Progenitor cell of endocrine pancreas (in vitro differentiated cells): Measurements from ENCODE around the gene OOSP1. TPM values are rescaled to one million over a fixed set of nuclear protein-coding genes. Genes with fewer than 3 reads are reported as not detected.

Experiments
- DNase-seq: peaks from one replicate; pipeline ENCODE4 v3.0.0; 2021; ENCODE audit warnings: low spot score; ENCODE audit not compliant: unreplicated experiment
- H3K27ac Mint-ChIP-seq: 2 replicates; pipeline ENCODE4 v1.8.0; 2021; ENCODE audit warnings: mild to moderate bottlenecking, moderate library complexity, mixed read lengths
- H3K27me3 Mint-ChIP-seq: 2 replicates; pipeline ENCODE4 v1.8.0; 2021; ENCODE audit warnings: mixed read lengths
- H3K36me3 Mint-ChIP-seq: 2 replicates; pipeline ENCODE4 v1.8.0; 2022; ENCODE audit warnings: mixed read lengths; ENCODE audit not compliant: insufficient read depth
- H3K4me1 Mint-ChIP-seq: 2 replicates; pipeline ENCODE4 v1.8.0; 2021; ENCODE audit warnings: low read depth, mixed read lengths
- H3K4me3 Mint-ChIP-seq: 2 replicates; pipeline ENCODE4 v1.8.0; 2021; ENCODE audit warnings: low read depth, mild to moderate bottlenecking, moderate library complexity, mixed read lengths
- H3K9me3 Mint-ChIP-seq: 2 replicates; pipeline ENCODE4 v1.8.0; 2021; ENCODE audit warnings: low read depth, mixed read lengths
- CTCF ChIP-seq: fragments of 200-600 bp; sonication (generic); IDR thresholded peaks from one replicate; pipeline ENCODE4 v1.5.0; 2021; ENCODE audit warnings: antibody characterized with exemption, mild to moderate bottlenecking; ENCODE audit not compliant: unreplicated experiment
- total RNA-seq: library from RNA; stranded (reverse); gene quantifications from 2 replicates; pipeline ENCODE4 v1.2.1, GENCODE V29; 2021

Gene OOSP1
- total RNA-seq, 1 donor from 2014 or later: not detected

- H3K4me3 Mint-ChIP-seq: no peak overlapping the region
- no peak for DNase-seq
- peaks cover 19% of the 10 kb centered on the region for H3K36me3 Mint-ChIP-seq
- no peaks in the 10 kb centered on the region for H3K27me3 Mint-ChIP-seq
- H3K27ac Mint-ChIP-seq: no peak overlapping the region
- peaks cover 2% of the 10 kb centered on the region for H3K4me1 Mint-ChIP-seq
- TF ChIP-seq CTCF: no peak
- H3K9me3 Mint-ChIP-seq: peaks cover 46% of the 10 kb centered on the region
Observed at GRCh38 chr11:59923813-59924212, 14.4 kb upstream of the OOSP1 start.

- Mint-ChIP-seq H3K27me3 (no peaks in the 10 kb centered on the region), H3K9me3 (peaks cover 23% of the 10 kb centered on the region), H3K4me3 (no peak overlapping the region), H3K4me1 (no peaks in the 10 kb centered on the region), H3K36me3 (peaks cover 9% of the 10 kb centered on the region), H3K27ac (no peak overlapping the region)
- no peak for DNase-seq
- no peak for TF ChIP-seq CTCF
Observed at GRCh38 chr11:59931688-59932087, 6.5 kb upstream of the OOSP1 start.

DNA sequence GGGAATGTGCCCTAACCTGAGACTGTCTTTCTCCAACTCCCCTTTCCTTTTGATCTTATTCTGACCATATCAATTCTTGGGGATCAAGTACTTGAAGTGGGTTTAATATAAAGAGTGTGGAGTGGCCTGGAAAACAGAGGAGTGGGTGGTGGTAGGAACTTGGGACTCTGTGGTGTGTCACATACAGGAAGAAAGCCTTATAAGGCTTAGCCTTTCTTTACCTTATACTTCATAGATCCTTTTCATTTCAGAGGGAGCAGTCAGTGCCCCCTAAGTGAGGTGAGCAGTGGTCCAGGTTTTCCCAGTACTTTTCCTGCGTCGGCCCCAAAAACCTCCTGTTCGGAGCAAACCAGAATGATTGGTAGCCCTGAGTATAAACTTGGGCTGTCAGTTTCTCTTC lies 486 bp downstream of the OOSP1 start:
- Mint-ChIP-seq H3K9me3 (peaks cover under 1% of the 10 kb centered on the region), H3K27me3 (no peaks in the 10 kb centered on the region), H3K27ac (no peak overlapping the region), H3K4me3 (no peak overlapping the region), H3K4me1 (no peaks in the 10 kb centered on the region), H3K36me3 (no peaks in the 10 kb centered on the region)
- no peak for DNase-seq
- TF ChIP-seq CTCF: no peak

DNA sequence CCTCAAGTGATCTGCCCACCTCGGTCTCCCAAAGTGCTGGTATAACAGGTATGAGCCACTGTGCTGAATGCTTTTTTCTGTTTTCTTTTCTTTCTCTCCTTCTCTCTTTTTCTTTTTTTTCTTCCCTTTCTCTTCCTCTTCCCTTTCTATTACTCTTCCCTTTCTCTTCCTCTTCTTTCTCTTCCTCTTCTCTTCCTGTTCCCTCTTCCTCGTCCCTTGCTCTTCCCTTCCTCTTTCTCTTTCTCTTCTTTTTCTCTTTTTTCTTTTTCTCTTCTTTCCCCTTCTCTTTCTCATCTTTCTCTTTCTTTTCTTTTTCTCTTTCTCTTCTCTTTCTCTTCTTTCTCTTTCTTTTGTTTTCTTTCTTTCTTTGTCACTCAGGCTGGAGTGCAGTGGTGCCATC lies 1.2 kb downstream of the OOSP1 start:
- no peak overlapping the region for H3K4me3 Mint-ChIP-seq
- DNase-seq: no peak
- TF ChIP-seq CTCF: no peak
- H3K27me3 Mint-ChIP-seq: no peaks in the 10 kb centered on the region
- H3K9me3 Mint-ChIP-seq: peaks cover 3% of the 10 kb centered on the region
- no peaks in the 10 kb centered on the region for H3K4me1 Mint-ChIP-seq
- H3K36me3 Mint-ChIP-seq: no peaks in the 10 kb centered on the region
- no peak overlapping the region for H3K27ac Mint-ChIP-seq

DNA sequence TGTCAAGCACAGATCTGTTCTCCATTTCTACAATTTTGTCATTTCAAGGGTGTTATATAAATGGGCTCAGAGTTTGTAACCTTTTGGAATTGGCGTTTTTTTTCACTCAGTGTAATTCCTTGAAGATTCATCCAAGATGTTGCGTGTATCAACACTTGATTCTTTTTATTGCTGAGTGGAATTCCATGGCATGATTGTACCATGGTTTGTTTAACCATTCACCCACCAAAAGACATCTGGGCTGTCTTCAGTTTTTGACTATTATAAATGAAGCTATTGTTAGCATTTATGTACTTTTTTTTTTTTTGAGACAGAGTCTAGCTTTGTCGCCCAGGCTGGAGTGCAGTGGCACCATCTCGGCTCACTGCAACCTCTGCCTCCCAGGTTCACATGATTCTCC lies 2.9 kb downstream of the OOSP1 start:
- no peak for DNase-seq
- Mint-ChIP-seq H3K36me3 (no peaks in the 10 kb centered on the region), H3K27me3 (no peaks in the 10 kb centered on the region), H3K4me3 (no peak overlapping the region), H3K4me1 (no peaks in the 10 kb centered on the region), H3K9me3 (peaks cover 3% of the 10 kb centered on the region), H3K27ac (no peak overlapping the region)
- TF ChIP-seq CTCF: no peak
